Activated gamma-delta T cell treated with Interleukin-2 at 50 U/mL for 16 hours (primary cell): ENCODE measurements around the gene ADAM23.

Experiments used
- DNase-seq: peaks from one replicate; pipeline ENCODE4 v3.0.0-alpha.2; 2020

Gene ADAM23

DNA sequence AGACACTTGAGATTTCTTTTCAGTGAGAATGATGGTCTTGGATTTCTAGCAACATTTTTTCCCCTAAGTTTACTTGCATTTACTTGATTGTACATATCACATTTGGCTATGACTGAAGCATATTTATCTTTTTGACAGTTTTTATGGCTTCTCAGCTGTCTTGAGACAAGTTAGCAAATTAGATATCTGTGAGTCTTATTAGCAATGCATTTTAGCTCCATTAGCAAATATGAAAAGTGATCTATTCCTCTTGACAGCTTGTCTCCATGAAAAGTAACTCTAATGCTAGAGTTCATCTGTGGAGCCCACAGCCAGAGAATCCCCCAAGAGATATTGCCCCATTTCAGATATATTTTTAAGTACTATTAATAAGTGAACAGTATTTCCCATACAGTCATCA, 126.9 kb downstream of the ADAM23 start:
- no peak for DNase-seq

DNA sequence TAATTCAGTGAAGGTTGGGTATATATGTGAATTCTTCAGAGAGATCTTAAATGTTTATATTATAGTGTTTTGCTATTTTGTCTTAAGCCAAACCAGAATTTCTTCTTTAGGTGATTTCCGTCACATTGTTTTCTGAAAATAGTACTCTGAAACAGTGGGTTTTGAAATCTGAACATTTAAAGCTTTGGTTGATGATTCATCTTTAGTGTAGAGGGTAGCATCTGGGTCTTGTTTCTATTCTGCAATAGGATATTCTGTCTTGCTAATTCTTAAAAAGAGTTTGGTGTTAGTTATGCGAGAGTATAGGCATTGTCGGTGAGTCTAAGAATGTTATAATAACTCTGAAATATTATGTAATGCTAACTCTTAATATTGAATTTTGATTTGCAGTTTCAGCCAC, 129.4 kb downstream of the ADAM23 start:
- no peak for DNase-seq

DNA sequence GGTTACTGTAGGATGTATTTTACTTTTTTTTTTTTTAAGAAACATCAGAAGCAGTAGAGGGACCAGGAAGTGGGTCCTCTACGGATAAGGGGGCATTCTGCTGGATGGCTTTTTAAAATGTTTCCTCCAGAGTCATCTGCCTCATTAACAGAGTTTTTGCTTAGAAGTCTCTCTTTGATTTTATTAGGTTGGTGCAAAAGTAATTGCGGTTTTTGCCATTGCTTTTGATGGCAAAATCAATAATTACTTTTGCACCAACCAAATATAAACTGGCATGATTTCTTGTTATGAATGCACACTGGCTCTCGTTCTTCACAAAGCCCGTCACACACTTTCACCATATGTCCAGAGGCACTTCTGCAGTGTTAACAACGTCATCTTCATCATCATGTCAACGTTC, 130.5 kb downstream of the ADAM23 start:
- no peak for DNase-seq

GRCh38 chr2:206584323-206585116, 141.2 kb downstream of the ADAM23 start:
- DNase-seq: no peak

- no peak for DNase-seq
These were observed 142.0 kb downstream of the ADAM23 start for GRCh38 chr2:206585335-206585734.

GRCh38 chr2:206586609-206587008, 143.3 kb downstream of the ADAM23 start:
- no peak for DNase-seq

GRCh38 chr2:206597717-206598218, 154.4 kb downstream of the ADAM23 start:
- no peak for DNase-seq

DNA sequence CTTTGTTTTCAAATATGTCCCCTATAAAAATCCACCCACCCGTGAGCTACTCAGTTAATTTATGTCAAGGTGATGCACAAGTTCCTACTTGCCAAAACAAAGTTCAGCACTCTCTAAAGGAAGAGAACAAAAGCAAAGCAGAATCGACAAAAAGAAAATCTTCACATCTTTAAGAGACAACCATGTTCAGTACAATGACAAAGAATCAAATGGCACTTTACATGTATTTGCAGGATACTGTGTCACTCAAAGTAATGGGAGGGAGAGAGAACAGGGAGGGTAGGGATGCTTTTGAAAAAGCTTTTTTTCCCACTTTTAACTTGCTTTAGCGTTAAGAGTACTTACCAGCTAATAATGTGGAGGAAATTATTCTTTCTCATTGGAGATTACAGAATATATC, 159.9 kb downstream of the ADAM23 start:
- DNase-seq: no peak

- DNase-seq: no peak
These were observed 167.1 kb downstream of the ADAM23 start for GRCh38 chr2:206610451-206610850.

DNA sequence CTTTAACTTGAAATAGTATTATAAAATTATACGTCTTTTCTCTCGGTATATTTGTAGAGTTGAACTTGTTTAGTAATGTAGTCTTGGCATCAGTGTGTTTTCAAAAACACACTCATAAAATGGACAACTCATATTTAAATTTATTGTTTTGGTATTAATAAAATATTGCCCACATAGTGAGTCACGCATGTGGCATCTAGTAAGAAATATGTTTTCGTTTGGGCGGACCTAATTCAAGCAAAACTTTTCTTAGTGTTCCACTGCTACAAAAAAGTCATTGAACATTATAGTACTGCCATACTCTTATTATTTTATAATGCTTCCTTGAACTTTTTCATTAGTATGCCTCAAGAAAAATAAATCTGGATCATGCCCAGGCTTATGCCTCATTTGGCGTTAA, 167.9 kb downstream of the ADAM23 start:
- no peak for DNase-seq

DNA sequence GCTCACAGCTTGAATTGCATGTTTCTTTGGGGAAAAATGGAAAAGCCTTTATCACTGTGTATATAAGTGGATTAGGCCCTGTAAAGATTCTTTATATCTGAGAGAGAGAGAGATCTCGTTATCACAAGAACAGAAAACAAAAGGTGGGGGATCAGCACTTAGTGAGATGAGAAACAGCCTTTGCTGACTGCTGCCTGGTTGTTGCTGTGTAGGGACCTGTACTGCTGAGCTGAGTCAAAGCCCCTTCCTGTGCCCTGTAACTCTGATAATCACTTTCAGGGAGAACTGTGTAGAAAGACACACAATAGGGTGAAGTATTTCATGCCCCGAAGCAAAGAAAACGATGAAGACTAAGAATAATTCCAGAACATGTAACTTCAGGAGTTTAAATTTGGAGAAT, 168.4 kb downstream of the ADAM23 start:
- no peak for DNase-seq

- DNase-seq: no peak
These were observed 171.5 kb downstream of the ADAM23 start for GRCh38 chr2:206614811-206615210.

- no peak for DNase-seq
These were observed 172.2 kb downstream of the ADAM23 start for GRCh38 chr2:206615417-206616089.

- DNase-seq: no peak
These were observed 172.8 kb downstream of the ADAM23 start for GRCh38 chr2:206616151-206616550.

DNA sequence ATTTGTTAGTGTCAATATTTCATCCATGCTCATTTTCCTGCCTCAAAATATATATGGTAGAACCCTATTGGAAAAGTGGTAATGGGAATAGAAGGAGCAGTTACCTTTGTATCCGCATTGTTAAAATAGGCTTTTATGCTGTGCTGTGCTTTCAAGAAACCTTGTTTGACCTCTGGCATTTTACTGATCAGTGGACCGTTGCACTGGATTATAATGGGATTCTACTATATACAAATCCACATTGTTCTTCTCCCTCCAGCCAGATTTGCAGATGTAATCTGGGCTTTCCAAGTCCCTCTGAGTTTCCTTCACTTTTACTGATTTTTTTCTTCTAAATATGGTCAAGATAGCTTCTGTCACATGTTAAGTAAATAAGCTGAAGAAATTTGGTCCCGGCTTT, 175.7 kb downstream of the ADAM23 start:
- DNase-seq: no peak

- DNase-seq: no peak
These were observed 182.8 kb downstream of the ADAM23 start for GRCh38 chr2:206626108-206626507.

GRCh38 chr2:206627632-206628031, 184.3 kb downstream of the ADAM23 start:
- DNase-seq: no peak

DNA sequence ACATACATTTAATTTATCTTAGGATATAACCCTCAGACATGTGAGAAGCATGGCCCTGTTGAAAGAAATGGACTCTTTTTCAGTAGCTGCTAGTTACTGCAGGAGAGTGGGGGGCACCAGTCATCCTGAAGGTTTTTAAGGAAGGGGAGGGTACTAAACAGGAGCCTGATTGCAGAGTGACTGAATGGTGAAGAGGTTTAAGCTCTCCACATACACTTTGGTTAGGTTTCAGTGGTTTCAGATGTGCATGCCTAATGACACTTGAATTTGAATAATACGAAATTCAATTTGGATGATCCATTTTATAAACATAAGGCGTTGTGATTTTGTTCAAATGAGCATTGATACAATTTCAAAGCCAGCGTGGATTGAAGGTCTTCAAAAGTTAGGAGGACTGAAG, 188.0 kb downstream of the ADAM23 start:
- no peak for DNase-seq

DNA sequence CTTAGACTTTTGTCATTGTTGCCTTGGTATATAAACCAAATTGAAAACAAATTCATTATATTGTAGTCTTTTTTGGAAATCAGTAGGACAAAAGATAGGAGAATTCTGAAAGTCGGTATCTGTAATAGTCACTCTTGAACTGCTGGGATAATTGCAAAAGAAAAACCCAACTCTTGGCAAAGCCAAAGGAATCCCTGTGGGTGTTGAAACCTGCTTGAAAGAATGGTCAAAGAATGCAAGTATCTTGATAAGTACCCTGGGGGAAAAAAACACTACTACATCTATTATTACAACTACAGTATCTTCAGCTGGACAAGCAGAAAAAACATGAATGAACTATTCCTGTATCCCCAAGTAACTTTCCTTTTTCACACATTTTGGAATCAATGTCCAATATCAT, 191.7 kb downstream of the ADAM23 start:
- no peak for DNase-seq

DNA sequence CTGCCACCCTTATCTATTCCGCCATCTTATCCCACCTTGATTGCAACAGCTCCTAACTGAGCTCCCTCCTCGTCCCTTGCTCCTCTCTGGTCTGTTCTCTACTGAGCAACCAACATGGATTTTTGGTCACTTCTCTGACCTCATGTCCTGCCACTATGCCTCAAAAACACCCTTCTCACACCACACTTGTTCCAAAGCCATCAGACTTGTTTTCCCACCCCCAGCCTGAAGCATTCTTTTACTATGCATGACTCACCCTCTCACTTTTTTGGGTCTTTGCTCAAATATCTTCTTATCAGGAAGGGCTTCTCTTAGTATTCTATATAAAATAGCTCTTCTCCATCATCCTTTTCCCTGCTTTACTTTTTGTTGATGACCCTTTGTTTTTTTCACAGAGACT, 196.3 kb downstream of the ADAM23 start:
- DNase-seq: no peak

- no peak for DNase-seq
These were observed 197.9 kb downstream of the ADAM23 start for GRCh38 chr2:206641226-206641625.

DNA sequence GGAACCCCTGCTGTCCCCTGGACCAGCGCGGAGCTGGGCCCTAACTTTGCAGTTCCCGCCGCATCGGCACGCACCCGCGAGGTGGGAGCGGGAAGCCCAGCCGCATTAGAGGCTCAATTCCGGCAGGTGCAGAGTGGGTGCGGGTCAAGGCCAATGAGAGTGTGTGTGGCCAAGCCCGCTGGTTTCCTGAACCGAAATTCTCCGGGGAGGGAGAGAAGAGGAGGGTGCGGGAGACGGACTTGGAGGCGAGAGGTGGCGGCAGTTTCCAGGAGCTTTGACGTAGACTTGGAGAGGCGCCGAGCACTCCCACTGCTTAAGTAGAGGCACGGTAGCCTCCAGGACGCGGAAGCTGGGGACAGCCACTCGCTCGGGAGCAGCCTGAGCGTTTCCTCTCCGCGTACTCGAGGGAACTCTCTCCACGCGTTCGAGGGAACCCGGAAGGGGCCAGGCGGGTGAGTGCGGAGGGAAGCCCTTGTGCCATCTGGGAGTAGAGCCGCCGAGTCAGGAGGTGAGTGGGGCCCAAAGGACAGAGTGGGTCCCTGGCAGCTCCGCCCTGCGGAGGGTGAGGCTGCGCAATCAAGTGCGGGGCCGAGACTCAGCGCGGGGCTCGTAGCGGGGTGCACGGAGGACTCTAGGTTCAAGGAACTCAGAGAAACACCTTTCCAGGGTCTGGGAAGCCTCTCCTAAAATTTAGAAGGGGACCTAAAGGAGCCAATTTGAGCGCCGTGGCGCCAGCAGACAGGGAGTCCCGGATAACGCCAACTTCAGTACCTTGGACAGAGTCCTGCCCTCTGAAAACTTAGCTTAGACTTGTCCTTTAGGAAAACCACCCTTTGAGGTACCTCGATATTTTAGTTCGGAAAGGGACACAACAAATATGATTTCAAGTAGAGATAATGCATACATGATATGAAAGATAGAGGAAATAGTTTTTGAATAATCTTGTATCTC, 199.0 kb downstream of the ADAM23 start, which contains the start of gene FAM237A:
Gene FAM237A (plus strand): TSS at position 413 of the 951 bp plus-strand sequence. CDS start 1,750 bp downstream, outside the sequence.
- DNase-seq: peak; percentile 5

DNA sequence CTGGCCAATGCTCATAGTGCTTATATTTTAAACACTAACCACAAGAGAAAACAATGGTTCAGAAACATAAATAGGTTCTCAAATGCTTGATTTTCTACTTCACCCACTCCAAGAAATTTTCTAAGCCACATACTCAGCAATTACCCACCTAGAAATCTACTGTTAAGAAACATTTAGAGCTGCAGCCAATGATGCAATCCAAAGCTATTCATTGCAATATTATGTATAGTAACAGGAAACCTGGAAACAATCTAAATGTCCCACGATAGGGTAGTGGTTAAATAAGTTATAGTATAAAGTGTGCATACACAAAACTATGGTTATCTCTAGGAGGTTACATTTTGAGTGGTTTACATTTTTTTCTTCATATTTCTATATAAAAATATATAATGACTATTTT, 204.7 kb downstream of the ADAM23 start:
- no peak for DNase-seq
